ENCODE measurements around the gene PTPRG.

Gene PTPRG

DNA sequence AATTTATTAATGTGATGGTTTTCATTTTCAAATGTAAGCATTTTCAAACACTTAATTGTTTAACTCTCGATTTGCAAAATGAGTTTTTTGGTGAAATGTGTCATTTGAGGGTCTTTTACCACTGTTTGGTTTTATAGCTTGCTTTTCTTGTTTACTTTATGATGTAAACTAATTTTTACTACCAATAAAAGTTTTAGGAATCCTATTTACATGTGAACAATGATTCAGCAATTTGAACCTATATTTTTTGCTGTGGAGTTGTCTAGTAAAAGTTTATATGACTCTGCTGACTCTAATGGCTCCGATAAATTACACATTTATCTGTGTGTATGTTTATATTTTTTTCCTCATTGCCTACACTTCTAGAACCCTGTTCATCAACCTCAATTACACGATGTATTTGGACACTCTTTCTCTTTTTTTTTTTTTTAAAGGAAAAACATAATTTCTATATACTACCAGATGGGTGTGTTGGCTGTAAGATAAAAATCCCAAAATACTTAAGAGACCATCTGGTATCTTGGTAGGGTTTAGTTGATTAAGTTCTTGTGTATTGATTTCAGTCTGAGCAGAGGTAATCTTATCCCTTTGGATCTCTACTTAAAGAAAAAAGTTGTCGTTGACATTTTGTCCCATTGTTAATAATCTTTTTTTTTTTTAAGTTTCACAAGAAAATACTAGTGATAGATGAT is 89.5 kb downstream of the PTPRG start:
- no peak for DNase-seq (ENCODE audit: low spot score)

- DNase-seq (ENCODE audit: low spot score): no peak
Observed at GRCh38 chr3:61657689-61658088, 96.3 kb downstream of the PTPRG start.

- no peak for DNase-seq (ENCODE audit: low spot score)
Observed at GRCh38 chr3:61662861-61663260, 101.5 kb downstream of the PTPRG start.

DNA sequence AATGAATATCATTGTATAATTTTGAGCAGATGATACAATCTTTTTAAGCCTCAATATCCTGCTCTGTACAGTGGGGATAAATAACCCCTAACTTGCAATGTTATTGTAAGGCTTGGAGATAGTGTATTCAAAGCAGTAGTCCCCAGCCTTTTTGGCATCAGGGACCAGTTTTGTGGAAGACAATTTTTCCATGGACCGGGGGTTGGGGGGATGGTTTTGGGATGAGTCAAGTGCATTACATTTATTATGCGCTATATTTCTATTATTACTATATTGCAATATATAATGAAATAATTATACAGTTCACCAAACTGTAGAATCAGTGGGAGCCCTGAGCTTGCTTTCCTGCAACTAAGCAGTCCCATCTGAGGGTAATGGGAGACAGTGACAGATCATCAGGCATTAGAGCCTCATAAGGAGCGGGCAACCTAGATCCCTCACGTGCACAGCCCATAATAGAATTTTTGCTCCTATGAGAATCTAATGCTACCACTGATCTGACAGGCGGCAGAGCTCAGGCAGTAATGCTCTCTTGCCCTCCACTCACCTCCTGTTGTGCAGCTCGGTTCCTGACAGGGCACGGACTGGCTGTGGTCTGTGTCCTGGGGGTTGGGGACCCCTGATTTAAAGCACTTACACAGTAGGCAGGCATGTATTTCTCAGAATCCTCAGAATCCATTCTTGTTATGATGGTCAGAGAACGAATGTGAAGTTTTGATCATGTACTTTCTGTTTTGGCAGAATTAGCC is 102.2 kb downstream of the PTPRG start:
- DNase-seq (ENCODE audit: low spot score): no peak

GRCh38 chr3:61664105-61664482 is 102.7 kb downstream of the PTPRG start:
- no peak for DNase-seq (ENCODE audit: low spot score)

GRCh38 chr3:61665121-61665520 is 103.8 kb downstream of the PTPRG start:
- no peak for DNase-seq (ENCODE audit: low spot score)

DNA sequence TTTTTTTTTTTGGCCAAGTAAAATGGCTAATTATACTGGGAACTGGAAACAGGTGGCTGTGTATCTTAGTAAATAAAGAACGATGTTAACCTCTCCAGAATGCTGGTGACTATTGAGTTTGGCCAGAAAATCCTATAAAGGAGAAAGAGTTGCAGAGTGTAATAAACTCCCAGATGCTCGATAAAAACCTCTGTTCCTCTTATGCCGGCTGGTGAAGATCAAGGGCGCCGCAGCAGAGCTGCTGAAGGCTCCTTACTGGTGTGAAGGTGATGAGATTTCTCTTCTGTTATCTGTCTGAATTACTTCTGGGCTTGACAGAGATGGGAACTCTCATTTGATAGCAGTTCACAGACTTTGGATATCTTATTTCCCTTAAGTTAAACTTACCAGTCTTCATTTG is 104.6 kb downstream of the PTPRG start:
- no peak for DNase-seq (ENCODE audit: low spot score)

GRCh38 chr3:61666615-61667330 is 105.4 kb downstream of the PTPRG start:
- no peak for DNase-seq (ENCODE audit: low spot score)

DNA sequence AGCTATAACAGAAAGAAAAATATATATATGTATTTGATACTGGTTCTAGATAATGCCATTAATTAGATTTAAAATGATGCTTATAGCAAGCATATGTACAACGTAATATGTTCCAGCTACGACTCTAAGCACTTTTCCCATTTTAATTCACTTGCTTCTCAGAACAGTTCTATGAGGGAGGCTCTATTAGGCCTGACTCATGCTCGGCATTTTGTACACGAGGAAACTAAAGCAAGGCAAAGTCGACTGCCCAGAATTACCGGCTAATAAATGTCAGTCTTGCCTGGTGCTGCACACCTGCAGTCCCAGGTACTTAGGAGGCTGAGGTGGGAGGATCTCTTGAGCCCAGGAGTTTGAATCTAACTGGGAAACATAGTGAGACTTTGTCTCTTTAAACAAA is 106.0 kb downstream of the PTPRG start:
- no peak for DNase-seq (ENCODE audit: low spot score)

- no peak for DNase-seq (ENCODE audit: low spot score)
Observed at GRCh38 chr3:61667814-61668213, 106.4 kb downstream of the PTPRG start.

- no peak for DNase-seq (ENCODE audit: low spot score)
Observed at GRCh38 chr3:61668317-61668864, 107.0 kb downstream of the PTPRG start.

GRCh38 chr3:61669203-61669602 is 107.8 kb downstream of the PTPRG start:
- no peak for DNase-seq (ENCODE audit: low spot score)

- DNase-seq (ENCODE audit: low spot score): no peak
Observed at GRCh38 chr3:61669668-61670299, 108.4 kb downstream of the PTPRG start.

DNA sequence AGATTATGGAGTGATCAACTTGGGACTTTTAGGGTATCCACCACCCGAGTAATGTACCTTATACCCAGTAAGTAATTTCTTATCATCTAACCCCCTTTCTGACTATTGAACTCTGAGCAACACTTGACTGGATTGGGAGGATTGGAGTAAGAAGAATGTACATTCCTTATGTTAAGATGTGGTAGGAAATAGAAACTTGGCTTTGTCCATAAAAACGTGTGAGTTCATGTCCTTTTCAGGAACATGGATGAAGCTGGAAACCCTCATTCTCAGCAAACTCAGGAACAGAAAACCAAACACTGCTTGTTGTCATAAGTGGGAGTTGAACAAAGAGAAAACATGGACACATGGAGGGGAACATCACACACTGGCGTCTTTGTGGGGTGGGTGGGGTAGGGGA is 112.3 kb downstream of the PTPRG start:
- DNase-seq (ENCODE audit: low spot score): no peak

GRCh38 chr3:61674596-61674995 is 113.2 kb downstream of the PTPRG start:
- DNase-seq (ENCODE audit: low spot score): no peak

DNA sequence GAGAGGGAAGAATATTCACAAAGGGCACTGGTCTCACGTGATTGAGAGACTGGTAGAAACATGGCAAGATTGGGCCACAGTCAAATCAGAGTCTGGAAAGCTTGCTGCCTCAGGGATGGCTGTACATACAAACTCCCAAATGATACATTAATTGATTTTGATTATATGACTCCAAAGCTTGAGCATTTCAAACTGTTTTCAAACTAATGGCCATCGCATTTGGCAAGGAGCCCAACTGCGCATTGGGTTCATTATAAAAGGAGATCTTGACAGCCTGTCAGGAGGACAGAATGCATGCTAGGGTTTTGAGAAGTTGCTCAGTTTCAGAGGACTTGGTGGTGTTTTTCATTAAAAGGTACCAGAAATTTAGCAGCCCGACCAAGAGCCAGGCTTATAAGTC is 117.7 kb downstream of the PTPRG start:
- DNase-seq (ENCODE audit: low spot score): no peak

- no peak for DNase-seq (ENCODE audit: low spot score)
Observed at GRCh38 chr3:61680617-61681016, 119.2 kb downstream of the PTPRG start.

- DNase-seq (ENCODE audit: low spot score): no peak
Observed at GRCh38 chr3:61681636-61682035, 120.3 kb downstream of the PTPRG start.

DNA sequence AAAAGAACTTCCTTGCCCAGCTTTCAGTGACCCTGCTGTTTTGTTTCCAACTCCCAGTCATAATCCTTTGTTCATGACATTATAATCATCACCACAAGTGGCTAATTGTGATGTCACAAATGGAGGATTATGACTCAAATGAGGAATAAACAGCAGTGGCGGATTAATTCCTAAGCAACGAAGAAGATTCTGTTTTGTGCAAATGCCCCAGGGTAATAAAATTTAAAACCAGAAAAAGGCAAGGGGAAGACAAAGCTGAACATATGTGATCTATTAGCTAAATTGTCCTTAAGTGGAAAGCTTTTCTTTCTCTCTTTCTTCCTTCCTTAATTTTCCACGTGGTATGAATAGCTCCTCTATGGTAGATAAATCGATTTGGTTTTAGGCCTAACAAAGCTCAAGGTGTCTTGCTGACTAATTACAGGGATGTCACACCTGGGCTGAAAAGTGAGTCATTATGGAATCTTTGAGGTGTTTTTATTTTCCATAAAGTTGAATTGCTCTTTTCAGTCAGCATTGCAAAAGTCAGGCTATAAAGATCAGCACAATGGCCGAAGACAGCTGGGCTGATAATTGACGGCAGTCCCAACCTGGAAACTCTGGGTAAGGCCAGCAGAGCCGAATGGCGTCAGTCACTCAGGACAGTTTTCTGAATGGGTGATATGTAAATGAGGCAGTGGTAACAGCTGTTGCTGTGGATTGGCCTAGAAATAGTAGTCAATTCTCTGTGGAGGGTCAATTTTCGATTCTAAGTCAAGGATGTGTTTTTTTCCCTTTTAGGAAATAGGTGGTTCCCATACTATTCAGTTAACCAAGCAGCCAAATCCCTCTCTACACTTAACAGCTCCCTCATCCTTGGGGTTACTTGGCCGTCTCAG is 121.5 kb downstream of the PTPRG start:
- DNase-seq (ENCODE audit: low spot score): no peak

- DNase-seq (ENCODE audit: low spot score): no peak
Observed at GRCh38 chr3:61683549-61684236, 122.3 kb downstream of the PTPRG start.

GRCh38 chr3:61684386-61684785 is 123.0 kb downstream of the PTPRG start:
- DNase-seq (ENCODE audit: low spot score): no peak

Data from hematopoietic multipotent progenitor cell treated with erythropoietin and hydrocortisone succinate and interleukin-3 and kit ligand, for 17 days (in vitro differentiated cells).